Measurements from ENCODE around the gene NBEAL1.
"Not testable (repeated sequence)": the region's sequence is repeated elsewhere in the genome, so short reads cannot be mapped to it uniquely, and the experiment has no call there.

GRCh38 chr2:203090721-203091120 lies 76.0 kb downstream of the NBEAL1 start:
- TF ChIP-seq NRF1 (IDR thresholded peaks at IDR 0.05; ENCODE audit: low read depth, low read length); CTCF (IDR thresholded peaks at IDR 0.05; ENCODE audit: control extremely low read depth in 1 of 3, insufficient read depth in 1 of 3, low read depth in 1 of 3, low read length in 3 of 3); SP1 (IDR thresholded peaks at IDR 0.05; ENCODE audit: low read depth, low read length): not testable (repeated sequence)
